AML-193 (cell line): ENCODE data around the gene DDIT4.
A peak's percentile ranks its signal among the peaks of the same experiment; 100 is the strongest.
"Not testable (repeated sequence)": the region's sequence is repeated elsewhere in the genome, so short reads cannot be mapped to it uniquely, and the experiment has no call there.

Experiments
- DNase-seq, 2 experiments: peaks; one replicate each; lab custom pipeline; 2025; lab: John Stamatoyannopoulos, UW

The DDIT4 gene

DNA sequence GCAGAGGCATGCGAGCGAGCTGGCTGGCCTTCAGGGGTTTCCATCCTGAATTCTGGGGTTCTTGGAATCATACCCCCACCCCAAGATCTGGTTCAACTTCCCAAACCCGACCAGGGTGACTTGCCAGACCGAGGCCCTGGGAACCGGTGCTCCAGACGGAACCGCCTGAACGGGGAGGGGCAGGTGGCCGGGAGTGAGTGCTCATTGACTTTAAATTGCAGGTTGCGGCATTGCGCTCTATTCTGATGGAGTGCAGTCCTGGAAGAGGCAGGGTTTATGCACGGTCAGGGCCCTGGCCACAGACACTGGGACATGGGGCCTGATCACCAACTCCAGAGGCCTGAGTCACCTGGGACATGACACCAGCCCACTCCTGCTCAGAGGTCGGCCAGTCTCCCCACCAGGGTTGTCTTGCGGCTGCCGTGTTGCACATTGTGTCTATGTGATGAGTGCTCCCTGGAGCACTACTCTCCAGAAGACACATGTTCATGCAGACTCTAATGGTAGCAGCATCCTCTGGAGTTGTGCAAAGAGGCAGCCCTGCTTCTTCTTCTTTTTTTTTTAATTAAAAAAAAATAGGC lies 5.8 kb upstream of the DDIT4 start:
- DNase-seq, result no peak

GRCh38 chr10:72268475-72269200 lies 5.1 kb upstream of the DDIT4 start:
- not testable (repeated sequence) for DNase-seq

GRCh38 chr10:72270607-72271281 lies 3.0 kb upstream of the DDIT4 start:
- DNase-seq, result no peak

GRCh38 chr10:72272689-72273409 lies 875 bp upstream of the DDIT4 start:
- DNase-seq, result peak; percentile 38 to 44

GRCh38 chr10:72274213-72274729 lies 547 bp downstream of the DDIT4 start:
- DNase-seq, result no peak

- peak; percentile 59 to 65 for DNase-seq
Observed at GRCh38 chr10:72274730-72275350, 1.1 kb downstream of the DDIT4 start.

DNA sequence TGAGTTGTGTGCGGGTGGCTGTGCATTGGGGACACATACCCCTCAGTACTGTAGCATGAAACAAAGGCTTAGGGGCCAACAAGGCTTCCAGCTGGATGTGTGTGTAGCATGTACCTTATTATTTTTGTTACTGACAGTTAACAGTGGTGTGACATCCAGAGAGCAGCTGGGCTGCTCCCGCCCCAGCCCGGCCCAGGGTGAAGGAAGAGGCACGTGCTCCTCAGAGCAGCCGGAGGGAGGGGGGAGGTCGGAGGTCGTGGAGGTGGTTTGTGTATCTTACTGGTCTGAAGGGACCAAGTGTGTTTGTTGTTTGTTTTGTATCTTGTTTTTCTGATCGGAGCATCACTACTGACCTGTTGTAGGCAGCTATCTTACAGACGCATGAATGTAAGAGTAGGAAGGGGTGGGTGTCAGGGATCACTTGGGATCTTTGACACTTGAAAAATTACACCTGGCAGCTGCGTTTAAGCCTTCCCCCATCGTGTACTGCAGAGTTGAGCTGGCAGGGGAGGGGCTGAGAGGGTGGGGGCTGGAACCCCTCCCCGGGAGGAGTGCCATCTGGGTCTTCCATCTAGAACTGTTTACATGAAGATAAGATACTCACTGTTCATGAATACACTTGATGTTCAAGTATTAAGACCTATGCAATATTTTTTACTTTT lies 1.8 kb downstream of the DDIT4 start:
- no peak for DNase-seq

GRCh38 chr10:72276013-72276387 lies 2.3 kb downstream of the DDIT4 start:
- DNase-seq, result no peak

DNA sequence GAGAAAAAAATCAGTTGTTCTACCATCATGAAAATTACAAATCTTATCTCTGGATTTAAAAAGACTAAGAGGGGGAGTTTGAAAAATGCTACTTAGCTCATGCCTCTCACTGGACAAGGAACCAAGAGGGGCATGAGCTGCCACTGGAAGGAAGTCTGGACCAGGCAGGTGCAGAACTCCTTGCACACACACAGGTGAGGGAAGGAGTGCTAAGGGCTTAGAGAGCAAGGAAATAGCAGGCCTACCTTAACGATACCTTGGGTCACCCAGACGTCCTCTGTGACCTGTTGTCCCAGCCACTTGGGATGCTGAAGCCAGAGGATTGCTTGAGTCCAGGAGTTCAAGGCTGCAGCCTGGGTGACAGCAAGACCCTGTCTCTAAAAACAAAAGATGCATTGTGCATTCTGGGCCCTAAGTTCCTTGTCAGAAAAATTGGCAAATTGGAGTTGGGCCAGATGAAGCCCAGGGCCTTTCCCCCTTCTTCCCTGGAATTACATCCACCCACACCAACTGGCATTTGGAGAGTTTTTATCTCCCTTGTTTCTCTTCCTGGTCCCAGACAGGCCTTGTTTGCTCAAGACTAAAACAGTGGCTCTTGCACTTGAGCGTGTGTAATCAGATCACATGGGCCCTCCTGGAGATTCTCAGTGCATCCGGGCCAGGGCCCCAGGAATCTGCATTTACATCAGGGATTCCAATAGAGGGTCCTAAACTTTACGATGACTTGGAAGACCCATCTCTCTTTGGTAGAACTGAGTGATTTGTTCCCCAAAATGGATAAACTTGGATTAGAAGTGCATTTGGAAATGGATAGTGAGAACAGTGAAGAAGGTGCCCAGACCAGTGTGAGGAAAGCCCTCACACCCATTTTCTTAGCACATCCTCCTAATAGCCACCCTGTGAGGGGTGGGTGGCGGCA lies 3.0 kb downstream of the DDIT4 start:
- DNase-seq, result no peak

DNA sequence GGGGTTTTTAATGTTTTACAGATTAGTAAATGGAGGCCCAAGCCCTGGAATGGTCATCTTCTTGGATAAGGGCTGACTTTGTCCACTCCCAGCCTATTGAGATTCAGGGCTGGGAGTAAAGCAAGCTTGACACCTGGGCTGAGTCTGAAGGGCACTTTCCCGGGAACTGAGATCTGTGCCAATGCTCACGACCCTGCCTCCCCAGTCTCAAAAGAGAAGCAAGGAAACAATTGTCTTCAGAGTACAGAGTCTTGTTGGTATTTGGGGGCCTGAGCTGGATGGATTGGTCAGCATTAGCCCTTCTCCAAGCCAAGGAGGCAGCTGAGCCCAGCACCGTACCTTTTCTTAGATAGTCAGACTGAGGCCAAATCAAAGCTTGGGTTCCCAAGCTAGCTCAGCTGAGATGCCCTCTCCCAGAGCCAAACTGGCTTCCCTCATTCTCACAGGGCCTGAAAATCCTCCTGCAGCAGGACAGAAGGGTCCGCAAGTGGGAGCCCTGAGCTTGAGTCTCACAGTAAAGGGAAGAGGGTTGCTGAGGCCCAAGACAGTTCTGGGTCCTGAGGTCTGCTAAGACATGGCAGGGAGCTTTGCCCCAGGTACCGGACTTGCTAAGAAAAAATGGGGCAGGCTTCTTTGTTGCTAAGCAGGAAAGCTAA lies 3.7 kb downstream of the DDIT4 start:
- no peak for DNase-seq

- DNase-seq, result no peak
Observed at GRCh38 chr10:72277996-72278667, 4.4 kb downstream of the DDIT4 start.

- DNase-seq, result no peak
Observed at GRCh38 chr10:72278668-72279393, 5.1 kb downstream of the DDIT4 start.

GRCh38 chr10:72279587-72279986 lies 5.9 kb downstream of the DDIT4 start:
- not testable (repeated sequence) for DNase-seq

DNA sequence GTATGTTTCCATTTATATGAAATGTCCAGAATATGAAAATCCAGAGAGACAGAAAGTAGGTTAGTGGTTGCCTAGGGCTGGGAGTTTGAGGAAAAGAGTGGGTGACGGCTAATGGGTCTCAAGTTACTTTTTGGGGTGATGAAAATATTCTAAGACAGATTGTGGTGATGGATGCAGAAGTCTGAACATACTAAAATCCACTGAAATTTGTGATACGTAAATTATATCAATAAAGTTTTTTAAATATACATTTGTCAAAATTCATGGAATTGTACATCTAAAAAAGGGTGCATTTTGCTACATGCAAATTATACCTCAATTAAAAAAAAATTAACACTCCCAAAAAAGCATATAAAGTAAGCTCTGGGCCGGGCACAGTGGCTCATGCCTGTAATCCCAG lies 9.4 kb downstream of the DDIT4 start:
- no peak for DNase-seq

DNA sequence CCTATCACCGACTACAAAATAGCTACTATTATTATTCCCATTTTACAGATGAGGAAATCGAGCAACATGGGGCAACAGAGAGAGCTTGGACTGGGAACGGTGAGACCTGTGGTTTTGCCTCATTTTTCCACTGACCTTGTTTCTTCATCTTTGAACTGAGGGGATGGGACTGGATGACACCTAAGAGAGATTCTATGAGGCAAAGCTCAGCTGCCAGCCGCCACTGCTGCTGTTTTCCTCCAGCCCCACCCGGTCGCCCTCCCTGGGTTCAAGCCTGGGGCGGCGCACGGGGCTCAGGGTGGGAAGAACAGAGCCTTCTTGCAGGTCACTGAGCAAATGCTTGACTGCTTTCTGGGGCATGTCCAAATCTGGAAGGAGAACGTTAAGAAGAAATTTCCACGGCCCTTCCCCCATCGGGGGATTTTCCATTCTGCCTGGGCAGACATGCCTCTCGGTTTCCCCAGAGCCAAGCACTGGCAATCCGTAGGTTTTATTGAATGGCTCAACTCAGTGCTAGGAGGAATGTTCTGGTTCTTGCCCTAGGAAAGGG lies 12.3 kb downstream of the DDIT4 start:
- DNase-seq, result no peak

- DNase-seq, result no peak
Observed at GRCh38 chr10:72291019-72291532, 17.4 kb downstream of the DDIT4 start.

DNA sequence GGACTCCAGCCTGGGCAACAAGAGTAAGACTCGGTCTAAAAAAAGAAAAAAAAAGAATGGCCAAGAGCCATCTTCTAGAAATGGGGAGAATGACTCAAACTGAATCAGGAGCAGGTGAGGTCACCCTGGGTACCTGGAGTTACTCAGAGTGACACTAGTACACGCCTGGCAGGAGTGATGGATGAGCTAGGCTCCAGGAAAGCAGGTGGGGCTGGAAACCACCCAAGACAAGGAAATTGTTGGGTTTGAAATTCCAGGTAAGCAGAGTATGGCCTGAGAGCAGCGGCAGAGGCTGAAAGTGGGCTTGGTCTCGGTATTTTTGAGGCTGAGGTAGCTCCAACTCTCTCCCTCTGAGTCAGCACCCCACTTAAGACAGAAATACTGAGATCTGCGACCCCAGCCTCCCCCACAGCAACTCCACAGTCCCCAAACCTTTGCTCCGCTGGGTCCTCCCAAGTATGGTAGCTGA lies 18.5 kb downstream of the DDIT4 start:
- no peak for DNase-seq
